ENCODE measurements around the gene TMEM200C.

TMEM200C gene

GRCh38 chr18:5900262-5900661 lies 4.9 kb upstream of the TMEM200C start:
- H3K4me1 Mint-ChIP-seq (ENCODE audit: low read depth), result peaks cover 2% of the 10 kb centered on the region
- H3K4me3 Mint-ChIP-seq, result no peak overlapping the region
- no peaks in the 10 kb centered on the region for H3K9me3 Mint-ChIP-seq
- no peak overlapping the region for H3K27ac Mint-ChIP-seq
- H3K27me3 Mint-ChIP-seq (ENCODE audit: low read depth), result peaks cover 35% of the 10 kb centered on the region
- no peaks in the 10 kb centered on the region for H3K36me3 Mint-ChIP-seq (ENCODE audit: low read depth)

GRCh38 chr18:5899835-5900234 lies 4.5 kb upstream of the TMEM200C start:
- Mint-ChIP-seq H3K27ac (no peak overlapping the region), H3K4me3 (no peak overlapping the region), H3K36me3 (ENCODE audit: low read depth) (no peaks in the 10 kb centered on the region), H3K27me3 (ENCODE audit: low read depth) (peaks cover 35% of the 10 kb centered on the region), H3K4me1 (ENCODE audit: low read depth) (peaks cover 2% of the 10 kb centered on the region), H3K9me3 (no peaks in the 10 kb centered on the region)

DNA sequence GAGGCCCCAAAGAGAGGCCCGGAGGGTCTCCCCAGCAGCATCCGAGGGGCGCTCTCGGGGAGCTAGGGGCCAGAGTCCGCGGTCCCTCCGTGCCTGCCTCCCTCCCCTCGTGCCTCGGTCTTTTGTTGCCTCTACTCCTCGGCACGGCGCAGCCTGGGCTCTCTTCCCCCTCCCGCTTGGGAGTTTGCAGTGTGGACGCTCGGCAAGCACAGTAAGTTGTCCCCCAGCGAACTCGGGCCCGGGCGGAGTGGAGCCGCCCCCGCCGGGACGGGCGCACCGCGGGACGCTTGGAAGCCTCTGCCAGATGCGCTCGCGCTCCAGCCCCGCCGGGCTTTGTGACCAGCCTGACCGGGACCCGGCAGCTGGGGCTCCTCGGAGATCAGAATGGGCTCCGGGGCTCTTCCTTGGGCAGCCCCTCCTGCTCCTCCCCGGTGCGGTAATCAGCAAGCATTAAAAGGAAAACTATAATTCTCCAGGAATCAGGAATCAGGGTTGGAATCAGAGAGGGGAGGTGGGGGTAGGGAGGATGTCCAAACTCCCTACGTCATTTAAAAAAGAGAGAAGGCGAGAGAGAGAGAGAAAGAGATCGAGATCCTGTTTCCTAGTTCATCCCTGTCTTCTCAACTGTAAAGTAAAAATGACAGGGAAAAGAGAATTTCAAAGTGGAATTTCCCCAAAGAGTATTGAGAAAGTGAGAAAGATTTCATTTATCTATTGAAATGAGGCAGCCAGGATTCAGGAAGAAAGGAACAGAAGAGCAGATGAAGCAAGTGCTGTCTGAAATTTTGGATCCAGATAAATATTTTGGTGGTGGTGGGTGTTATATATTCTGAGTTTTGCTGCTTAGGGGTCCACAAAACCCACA lies 786 bp upstream of the TMEM200C start:
- Mint-ChIP-seq H3K4me1 (ENCODE audit: low read depth) (peaks cover 2% of the 10 kb centered on the region), H3K27ac (no peak overlapping the region), H3K4me3 (no peak overlapping the region), H3K36me3 (ENCODE audit: low read depth) (no peaks in the 10 kb centered on the region), H3K27me3 (ENCODE audit: low read depth) (peaks cover 71% of the 10 kb centered on the region), H3K9me3 (no peaks in the 10 kb centered on the region)

GRCh38 chr18:5894611-5895298 lies 567 bp downstream of the TMEM200C start:
- H3K4me3 Mint-ChIP-seq, result no peak overlapping the region
- H3K27ac Mint-ChIP-seq, result no peak overlapping the region
- H3K27me3 Mint-ChIP-seq (ENCODE audit: low read depth), result peaks cover 75% of the 10 kb centered on the region
- H3K36me3 Mint-ChIP-seq (ENCODE audit: low read depth), result no peaks in the 10 kb centered on the region
- H3K9me3 Mint-ChIP-seq, result no peaks in the 10 kb centered on the region
- peaks cover 2% of the 10 kb centered on the region for H3K4me1 Mint-ChIP-seq (ENCODE audit: low read depth)

- Mint-ChIP-seq H3K27me3 (ENCODE audit: low read depth) (peaks cover 76% of the 10 kb centered on the region), H3K36me3 (ENCODE audit: low read depth) (no peaks in the 10 kb centered on the region), H3K27ac (no peak overlapping the region), H3K4me1 (ENCODE audit: low read depth) (peaks cover 2% of the 10 kb centered on the region), H3K9me3 (no peaks in the 10 kb centered on the region), H3K4me3 (no peak overlapping the region)
Observed at GRCh38 chr18:5893956-5894610, 1.2 kb downstream of the TMEM200C start.

DNA sequence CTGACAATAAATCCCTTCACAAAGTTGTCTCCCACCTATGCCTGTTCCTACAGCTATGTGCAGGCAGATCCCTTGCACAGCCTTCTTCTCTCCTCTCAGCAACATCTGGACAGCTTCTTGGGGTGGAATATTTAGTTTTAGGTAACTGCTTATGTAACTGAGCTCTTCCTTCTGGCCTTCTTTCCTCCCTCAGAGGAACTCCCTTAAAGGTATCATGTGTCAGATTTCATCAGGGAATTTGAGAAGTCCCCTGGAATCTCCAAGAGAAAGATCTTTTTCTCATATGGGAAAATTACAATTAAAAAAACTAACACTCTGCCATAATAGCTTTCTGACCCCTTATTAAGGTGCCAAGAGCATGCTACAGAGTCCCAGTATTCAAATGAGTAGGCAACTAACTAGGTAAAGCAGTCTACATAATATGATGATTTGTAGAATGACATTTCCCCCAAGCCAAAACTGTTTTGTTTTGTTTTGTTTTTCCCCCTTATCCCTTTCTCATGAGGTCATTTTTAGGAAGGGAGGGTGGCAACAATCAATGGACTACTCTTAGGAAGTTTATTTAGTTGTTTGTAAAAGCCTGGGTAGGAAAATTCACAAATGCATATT lies 2.4 kb downstream of the TMEM200C start:
- H3K9me3 Mint-ChIP-seq, result no peaks in the 10 kb centered on the region
- H3K27ac Mint-ChIP-seq, result no peak overlapping the region
- H3K4me1 Mint-ChIP-seq (ENCODE audit: low read depth), result peaks cover 2% of the 10 kb centered on the region
- H3K4me3 Mint-ChIP-seq, result no peak overlapping the region
- H3K36me3 Mint-ChIP-seq (ENCODE audit: low read depth), result no peaks in the 10 kb centered on the region
- H3K27me3 Mint-ChIP-seq (ENCODE audit: low read depth), result peaks cover 74% of the 10 kb centered on the region

DNA sequence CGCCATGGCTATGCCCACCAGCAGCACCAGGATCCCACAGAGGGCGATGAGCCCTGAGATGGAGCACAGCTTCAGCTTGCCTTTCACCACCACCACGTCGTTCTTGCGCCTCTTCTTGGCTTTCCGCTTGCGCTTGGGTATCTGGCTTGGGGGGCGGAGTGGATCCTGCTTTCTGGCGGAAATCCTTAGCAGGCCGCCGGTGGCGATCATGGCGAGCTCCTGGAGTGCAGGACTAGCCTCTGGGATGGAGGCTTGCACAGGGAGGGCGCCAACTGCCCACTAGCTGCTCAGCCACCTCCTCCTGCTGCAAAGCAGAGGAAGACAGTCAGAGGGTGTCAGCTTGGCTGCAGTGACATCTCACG lies 3.5 kb downstream of the TMEM200C start:
- no peak overlapping the region for H3K4me3 Mint-ChIP-seq
- peaks cover 72% of the 10 kb centered on the region for H3K27me3 Mint-ChIP-seq (ENCODE audit: low read depth)
- H3K36me3 Mint-ChIP-seq (ENCODE audit: low read depth), result no peaks in the 10 kb centered on the region
- peaks cover 2% of the 10 kb centered on the region for H3K4me1 Mint-ChIP-seq (ENCODE audit: low read depth)
- H3K9me3 Mint-ChIP-seq, result no peaks in the 10 kb centered on the region
- no peak overlapping the region for H3K27ac Mint-ChIP-seq

- H3K36me3 Mint-ChIP-seq (ENCODE audit: low read depth), result no peaks in the 10 kb centered on the region
Observed at GRCh38 chr18:5891184-5891853, 4.0 kb downstream of the TMEM200C start.

DNA sequence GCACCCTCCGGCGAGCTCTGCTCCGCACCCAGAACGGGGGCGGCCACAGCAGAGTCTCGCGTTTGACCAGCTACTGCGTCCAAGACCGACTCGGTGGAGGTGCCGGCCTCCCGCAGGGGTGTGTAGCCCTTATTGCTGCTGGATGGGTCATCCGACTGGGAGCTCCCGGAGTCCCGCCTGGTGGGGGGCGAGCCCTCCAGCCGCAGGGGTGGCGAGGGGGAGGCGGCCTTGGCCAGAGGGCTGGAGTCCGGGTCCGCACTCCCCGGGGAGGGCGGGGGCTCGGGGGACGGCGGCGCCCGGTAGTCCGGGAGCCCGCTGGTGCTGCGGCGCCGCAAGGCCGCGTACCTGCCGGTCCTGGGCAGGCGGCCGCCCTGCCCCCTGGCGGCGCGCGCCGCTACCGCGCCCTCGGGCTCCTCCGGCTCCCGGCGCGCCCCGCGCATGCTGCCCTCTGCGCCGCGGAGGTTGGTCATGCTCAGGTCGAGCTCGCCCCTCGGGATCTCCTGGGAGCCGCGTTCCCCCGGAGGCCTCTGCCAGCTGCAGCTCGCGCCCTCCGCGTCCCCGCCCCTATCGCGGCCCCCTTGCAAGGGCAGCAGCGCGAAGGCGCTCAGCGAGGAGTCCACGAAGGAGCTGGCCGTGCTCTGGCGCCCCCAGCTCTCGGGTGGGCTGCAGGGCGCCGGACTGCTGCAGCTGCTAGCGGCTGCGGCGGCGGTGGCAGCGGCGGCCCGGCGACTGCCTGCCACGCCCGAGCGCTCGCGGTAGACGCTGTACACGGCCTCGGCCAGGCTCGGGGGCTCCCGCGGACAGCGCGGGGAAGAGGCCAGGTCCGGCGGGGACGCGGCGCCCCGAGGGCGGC lies 4.8 kb downstream of the TMEM200C start:
- H3K4me1 Mint-ChIP-seq (ENCODE audit: low read depth), result no peaks in the 10 kb centered on the region
- no peak overlapping the region for H3K4me3 Mint-ChIP-seq
- no peak overlapping the region for H3K27ac Mint-ChIP-seq
- H3K36me3 Mint-ChIP-seq (ENCODE audit: low read depth), result no peaks in the 10 kb centered on the region
- no peaks in the 10 kb centered on the region for H3K9me3 Mint-ChIP-seq
- peaks cover 63% of the 10 kb centered on the region for H3K27me3 Mint-ChIP-seq (ENCODE audit: low read depth)

More at GRCh38 chr18:5891184-5891853, 4.0 kb downstream of the TMEM200C start:
- H3K9me3 Mint-ChIP-seq, result no peaks in the 10 kb centered on the region
- no peak overlapping the region for H3K27ac Mint-ChIP-seq
- peaks cover 67% of the 10 kb centered on the region for H3K27me3 Mint-ChIP-seq (ENCODE audit: low read depth)
- H3K4me1 Mint-ChIP-seq (ENCODE audit: low read depth), result peaks cover 2% of the 10 kb centered on the region
- H3K4me3 Mint-ChIP-seq, result no peak overlapping the region

DNA sequence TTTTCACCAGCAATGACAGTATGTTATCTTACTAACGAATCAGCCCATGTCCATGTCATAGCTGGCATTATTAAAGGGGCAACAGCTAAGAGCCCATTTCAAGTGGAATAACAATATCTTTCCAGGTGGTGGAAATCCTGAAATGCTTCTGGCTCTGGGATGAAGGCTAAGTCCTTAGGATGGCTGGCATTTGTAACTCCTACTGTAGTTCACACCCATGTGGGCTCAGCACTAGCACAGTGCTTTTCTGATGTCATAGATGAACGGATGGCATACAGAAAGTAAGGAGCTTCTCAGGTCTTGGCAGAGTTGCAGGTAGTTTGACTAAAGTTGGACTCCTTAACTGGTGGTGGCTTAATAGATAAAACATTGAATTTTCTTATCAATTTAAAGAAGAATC lies 10.0 kb downstream of the TMEM200C start:
- H3K4me3 Mint-ChIP-seq, result no peak overlapping the region
- no peak overlapping the region for H3K27ac Mint-ChIP-seq
- no peaks in the 10 kb centered on the region for H3K9me3 Mint-ChIP-seq
- H3K4me1 Mint-ChIP-seq (ENCODE audit: low read depth), result no peaks in the 10 kb centered on the region
- H3K36me3 Mint-ChIP-seq (ENCODE audit: low read depth), result no peaks in the 10 kb centered on the region
- H3K27me3 Mint-ChIP-seq (ENCODE audit: low read depth), result peaks cover 34% of the 10 kb centered on the region

DNA sequence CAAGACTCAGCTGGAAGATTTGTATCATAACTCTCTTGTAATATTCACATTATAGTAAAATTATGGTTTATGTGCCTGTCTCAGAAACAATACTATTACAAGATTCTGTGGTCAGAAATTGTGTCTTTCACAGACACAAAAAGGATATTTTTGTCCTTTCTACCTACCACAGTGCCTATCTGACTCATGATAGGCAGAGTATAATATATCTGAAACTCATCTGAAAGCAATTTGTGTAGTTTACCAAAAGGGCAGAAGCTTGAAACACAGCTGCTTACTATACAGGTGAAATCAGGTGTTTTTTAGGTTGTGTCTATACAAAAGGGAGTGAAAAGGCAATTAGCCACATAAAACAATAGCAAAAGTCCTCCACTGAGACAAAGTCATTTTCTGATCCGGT lies 10.9 kb downstream of the TMEM200C start:
- H3K27me3 Mint-ChIP-seq (ENCODE audit: low read depth), result peaks cover 26% of the 10 kb centered on the region
- no peaks in the 10 kb centered on the region for H3K4me1 Mint-ChIP-seq (ENCODE audit: low read depth)
- no peak overlapping the region for H3K27ac Mint-ChIP-seq
- H3K36me3 Mint-ChIP-seq (ENCODE audit: low read depth), result no peaks in the 10 kb centered on the region
- no peak overlapping the region for H3K4me3 Mint-ChIP-seq
- H3K9me3 Mint-ChIP-seq, result no peaks in the 10 kb centered on the region

DNA sequence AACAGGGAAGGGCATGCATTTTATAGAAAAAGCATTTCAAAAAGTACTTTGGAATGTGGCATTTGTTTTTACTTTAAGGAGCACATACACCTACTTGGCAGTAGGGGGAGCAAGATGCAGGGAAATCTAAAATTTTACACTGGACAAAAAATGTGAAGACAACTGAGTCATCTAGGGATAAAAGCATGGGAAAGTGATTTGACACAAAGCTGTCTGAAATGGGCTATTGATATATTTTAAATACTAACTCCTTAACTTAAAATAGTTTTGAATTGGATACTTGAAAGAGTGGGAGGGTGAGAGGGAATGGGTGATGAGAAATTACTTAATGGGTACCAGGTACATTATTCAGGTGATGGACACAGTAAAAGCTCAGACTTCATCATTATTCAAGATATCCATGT lies 15.8 kb downstream of the TMEM200C start:
- Mint-ChIP-seq H3K4me3 (no peak overlapping the region), H3K9me3 (no peaks in the 10 kb centered on the region), H3K4me1 (ENCODE audit: low read depth) (no peaks in the 10 kb centered on the region), H3K36me3 (ENCODE audit: low read depth) (no peaks in the 10 kb centered on the region), H3K27me3 (ENCODE audit: low read depth) (peaks cover 6% of the 10 kb centered on the region), H3K27ac (no peak overlapping the region)

- Mint-ChIP-seq H3K36me3 (ENCODE audit: low read depth) (no peaks in the 10 kb centered on the region), H3K4me3 (no peak overlapping the region)
Observed at GRCh38 chr18:5876891-5877290, 18.4 kb downstream of the TMEM200C start.

More at GRCh38 chr18:5876891-5877290, 18.4 kb downstream of the TMEM200C start:
- H3K27me3 Mint-ChIP-seq (ENCODE audit: low read depth), result peaks cover 6% of the 10 kb centered on the region
- no peaks in the 10 kb centered on the region for H3K9me3 Mint-ChIP-seq
- no peak overlapping the region for H3K27ac Mint-ChIP-seq
- no peaks in the 10 kb centered on the region for H3K4me1 Mint-ChIP-seq (ENCODE audit: low read depth)

Measured in T-helper 1 cell treated with Interleukin-12 subunit alpha and Interleukin-12 subunit beta and Interleukin-4 antibody, amounts not matched to agents 30 μg/mL and 1 μg/mL, for 36 hours (primary cell).